SU-DHL-6 (cell line): ENCODE data around the gene TTLL9.

Experiments used
- H2AFZ ChIP-seq: fragments of 200-600 bp; sonication (generic); 2 replicates; pipeline ENCODE4 v1.6.1; 2014; ENCODE audit warnings: low read depth, mild to moderate bottlenecking, moderate library complexity, mixed read lengths, antibody characterized with exemption, low read length; ENCODE audit not compliant: severe bottlenecking
- H3F3A ChIP-seq: fragments of 200-600 bp; shearing (Covaris generic); 2 replicates; pipeline ENCODE4 v1.6.0; 2016; ENCODE audit warnings: antibody characterized with exemption, mild to moderate bottlenecking; ENCODE audit not compliant: insufficient read depth
- H3K27ac ChIP-seq: fragments of 200-600 bp; sonication (generic); 2 replicates; pipeline ENCODE4 v1.5.1; 2016; ENCODE audit warnings: low read depth, mild to moderate bottlenecking, low read length, moderate library complexity, mixed read lengths
- H3K27me3 ChIP-seq: fragments of 200-600 bp; sonication (generic), shearing (Covaris generic); 2 replicates; pipeline ENCODE4 v1.6.0; 2014; ENCODE audit warnings: mild to moderate bottlenecking, low read length
- H3K36me3 ChIP-seq: fragments of 200-600 bp; sonication (generic); 2 replicates; pipeline ENCODE4 v1.6.1; 2014; ENCODE audit warnings: mild to moderate bottlenecking, low read length, mixed read lengths
- H3K4me2 ChIP-seq: fragments of 300-600, 200-600 bp; shearing (Covaris generic), sonication (generic); 2 replicates; pipeline ENCODE4 v1.6.0; 2014; ENCODE audit warnings: low read length, low read depth, mild to moderate bottlenecking; ENCODE audit not compliant: poor library complexity, severe bottlenecking
- H3K4me3 ChIP-seq: fragments of 200-600 bp; sonication (generic); 2 replicates; pipeline ENCODE4 v1.5.1; 2014; ENCODE audit warnings: antibody characterized with exemption, low read length, mild to moderate bottlenecking, mixed read lengths; ENCODE audit not compliant: insufficient read depth, poor library complexity, severe bottlenecking
- H3K79me2 ChIP-seq: fragments of 200-600 bp; sonication (generic); 2 replicates; pipeline ENCODE4 v1.6.1; 2014; ENCODE audit warnings: mild to moderate bottlenecking, low read length, moderate library complexity; ENCODE audit not compliant: insufficient read depth
- H3K9ac ChIP-seq: fragments of 200-600 bp; sonication (generic); 2 replicates; pipeline ENCODE4 v1.7.0; 2014; ENCODE audit warnings: mild to moderate bottlenecking, low read length
- H3K9me2 ChIP-seq: fragments of 200-600 bp; sonication (generic); replicated peaks from 2 replicates; pipeline ENCODE4 v1.6.1; 2014; ENCODE audit warnings: low read length; ENCODE audit not compliant: insufficient read depth
- H3K9me3 ChIP-seq: fragments of 200-600 bp; sonication (generic); 2 replicates; pipeline ENCODE4 v1.6.1; 2014; ENCODE audit warnings: low read length, mixed read lengths; ENCODE audit not compliant: insufficient read depth
- H4K20me1 ChIP-seq: fragments of 200-600 bp; sonication (generic); 2 replicates; pipeline ENCODE4 v1.6.1; 2014; ENCODE audit warnings: low read depth, mild to moderate bottlenecking, antibody characterized with exemption, low read length, moderate library complexity, mixed read lengths
- CTCF ChIP-seq: fragments of 200-600 bp; sonication (generic); IDR thresholded peaks from one replicate; pipeline ENCODE4 v1.5.1; 2017; ENCODE audit warnings: antibody characterized with exemption, mild to moderate bottlenecking, low read length, moderate library complexity; ENCODE audit not compliant: insufficient read depth, poor library complexity, severe bottlenecking
- EZH2phosphoT487 ChIP-seq: fragments of 200-600 bp; sonication (generic), shearing (Covaris generic); conservative IDR thresholded peaks from 2 replicates; pipeline ENCODE4 v1.6.1; 2018; ENCODE audit warnings: mild to moderate bottlenecking, antibody characterized with exemption, low read length, moderate library complexity, mixed read lengths

TTLL9 gene

GRCh38 chr20:31989030-31989645 lies 118.7 kb downstream of the TTLL9 start:
- Histone ChIP-seq H2AFZ (no peak overlapping the region), H3K4me2 (no peak overlapping the region), H3K79me2 (no peaks in the 10 kb centered on the region), H3K9me3 (no peaks in the 10 kb centered on the region), H3F3A (no peaks in the 10 kb centered on the region), H3K4me3 (no peak overlapping the region), H3K9me2 (no peaks in the 10 kb centered on the region), H4K20me1 (no peaks in the 10 kb centered on the region), H3K27ac (no peak overlapping the region), H3K36me3 (no peaks in the 10 kb centered on the region), H3K27me3 (no peaks in the 10 kb centered on the region), H3K9ac (no peak overlapping the region)
- no peak for TF ChIP-seq EZH2phosphoT487
- TF ChIP-seq CTCF, result no peak

GRCh38 chr20:31990641-31991338 lies 120.4 kb downstream of the TTLL9 start:
- TF ChIP-seq EZH2phosphoT487, result no peak
- TF ChIP-seq CTCF, result no peak
- no peaks in the 10 kb centered on the region for H3K27me3 ChIP-seq

GRCh38 chr20:31991339-31991705 lies 120.9 kb downstream of the TTLL9 start:
- H3K27me3 ChIP-seq, result no peaks in the 10 kb centered on the region
- no peaks in the 10 kb centered on the region for H4K20me1 ChIP-seq
- no peaks in the 10 kb centered on the region for H3K9me3 ChIP-seq
- TF ChIP-seq CTCF, result no peak
- H3F3A ChIP-seq, result no peaks in the 10 kb centered on the region
- no peak overlapping the region for H3K27ac ChIP-seq
- H3K9me2 ChIP-seq, result no peaks in the 10 kb centered on the region
- no peak overlapping the region for H3K4me2 ChIP-seq
- no peaks in the 10 kb centered on the region for H3K79me2 ChIP-seq
- H3K36me3 ChIP-seq, result no peaks in the 10 kb centered on the region
- H3K9ac ChIP-seq, result no peak overlapping the region
- no peak overlapping the region for H3K4me3 ChIP-seq
- H2AFZ ChIP-seq, result no peak overlapping the region

More at GRCh38 chr20:31990641-31991338, 120.4 kb downstream of the TTLL9 start:
- no peak overlapping the region for H3K4me3 ChIP-seq
- H2AFZ ChIP-seq, result no peak overlapping the region
- no peak overlapping the region for H3K4me2 ChIP-seq
- no peaks in the 10 kb centered on the region for H4K20me1 ChIP-seq
- H3K79me2 ChIP-seq, result no peaks in the 10 kb centered on the region
- H3K9ac ChIP-seq, result no peak overlapping the region
- H3F3A ChIP-seq, result no peaks in the 10 kb centered on the region
- no peak overlapping the region for H3K27ac ChIP-seq
- no peaks in the 10 kb centered on the region for H3K9me2 ChIP-seq
- no peaks in the 10 kb centered on the region for H3K9me3 ChIP-seq
- H3K36me3 ChIP-seq, result no peaks in the 10 kb centered on the region
